HG03039 (cell line): Measurements from ENCODE around the gene ZNF775.

Source experiments
- ATAC-seq: cut with Tn5 transposase; IDR thresholded peaks from one replicate; pipeline ENCODE4 v1.9.1; 2021; ENCODE audit warnings: mild to moderate bottlenecking, moderate library complexity; ENCODE audit not compliant: unreplicated experiment

Gene ZNF775

GRCh38 chr7:150378853-150379440, at the start of gene ZNF775:
Gene ZNF775 (plus strand): TSS chr7:150379330. CDS start chr7:150388471, 9,141 bp downstream.
- ATAC-seq: peak; percentile 79

- no peak for ATAC-seq
These were observed 49.6 kb upstream of the ZNF775 start for GRCh38 chr7:150329331-150330120.

- no peak for ATAC-seq
These were observed 48.8 kb upstream of the ZNF775 start for GRCh38 chr7:150330211-150330885.

- no peak for ATAC-seq
These were observed 46.1 kb upstream of the ZNF775 start for GRCh38 chr7:150332852-150333635.

GRCh38 chr7:150333659-150334058, 45.5 kb upstream of the ZNF775 start:
- no peak for ATAC-seq

- no peak for ATAC-seq
These were observed 45.0 kb upstream of the ZNF775 start for GRCh38 chr7:150334108-150334507.

GRCh38 chr7:150335108-150335773, 43.9 kb upstream of the ZNF775 start:
- ATAC-seq: no peak

GRCh38 chr7:150335774-150336112, 43.4 kb upstream of the ZNF775 start:
- ATAC-seq: no peak

GRCh38 chr7:150336746-150337145, 42.4 kb upstream of the ZNF775 start:
- no peak for ATAC-seq

GRCh38 chr7:150337179-150337578, 42.0 kb upstream of the ZNF775 start:
- no peak for ATAC-seq

GRCh38 chr7:150337659-150338081, 41.5 kb upstream of the ZNF775 start:
- no peak for ATAC-seq

GRCh38 chr7:150338166-150338829, 40.8 kb upstream of the ZNF775 start:
- ATAC-seq: no peak

- no peak for ATAC-seq
These were observed 39.7 kb upstream of the ZNF775 start for GRCh38 chr7:150339409-150339809.

GRCh38 chr7:150340024-150340749, 38.9 kb upstream of the ZNF775 start:
- no peak for ATAC-seq

- no peak for ATAC-seq
These were observed 38.3 kb upstream of the ZNF775 start for GRCh38 chr7:150340875-150341262.

- no peak for ATAC-seq
These were observed 37.6 kb upstream of the ZNF775 start, which contains the start of gene RARRES2 for GRCh38 chr7:150341263-150342120. Gene RARRES2 (minus strand): TSS chr7:150341629. CDS start chr7:150340609, 1,020 bp downstream.

- no peak for ATAC-seq
These were observed 37.1 kb upstream of the ZNF775 start for GRCh38 chr7:150342121-150342408.

- ATAC-seq: no peak
These were observed 35.9 kb upstream of the ZNF775 start for GRCh38 chr7:150343225-150343624.

- no peak for ATAC-seq
These were observed 34.8 kb upstream of the ZNF775 start for GRCh38 chr7:150344299-150344698.
